GM19438 (cell line): ENCODE data around the gene RPS27A.
A peak's percentile ranks its signal among the peaks of the same experiment; 100 is the strongest.
"Not testable (repeated sequence)": the region's sequence is repeated elsewhere in the genome, so short reads cannot be mapped to it uniquely, and the experiment has no call there.

ENCODE experiments used
- ATAC-seq: cut with Tn5 transposase; IDR thresholded peaks from one replicate; pipeline ENCODE4 v1.9.1; 2021; ENCODE audit warnings: low read depth; ENCODE audit not compliant: unreplicated experiment

Gene RPS27A

GRCh38 chr2:55236992-55237543 lies 4.6 kb downstream of the RPS27A start:
- ATAC-seq = no peak

DNA sequence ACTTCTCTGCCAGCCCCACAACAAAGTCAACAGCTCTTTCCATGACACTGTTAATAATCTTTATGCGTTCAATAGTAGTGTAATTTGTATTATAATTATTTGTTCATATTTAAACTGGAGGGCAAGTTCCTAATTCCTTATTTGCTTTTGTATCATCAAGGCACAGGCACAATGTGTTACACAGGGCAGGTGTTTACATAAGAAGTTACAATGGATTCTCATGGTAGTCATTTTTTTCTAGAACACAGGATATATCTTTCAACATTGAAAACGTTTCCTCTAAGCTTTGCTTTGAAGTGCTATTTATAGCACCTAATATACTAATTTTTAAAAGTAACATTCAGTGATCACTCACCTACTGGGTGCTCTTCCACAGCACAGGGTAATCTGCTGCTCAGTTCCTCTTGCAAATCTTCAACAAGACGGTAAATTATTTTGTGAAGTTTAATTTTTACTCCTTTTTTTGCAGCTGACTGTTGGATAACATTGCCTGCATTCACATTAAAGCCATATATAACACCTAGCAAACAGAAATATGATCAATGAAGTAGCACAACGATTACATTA lies 7.3 kb downstream of the RPS27A start:
- no peak for ATAC-seq

GRCh38 chr2:55241582-55241981 lies 9.1 kb downstream of the RPS27A start:
- ATAC-seq = not testable (repeated sequence)

DNA sequence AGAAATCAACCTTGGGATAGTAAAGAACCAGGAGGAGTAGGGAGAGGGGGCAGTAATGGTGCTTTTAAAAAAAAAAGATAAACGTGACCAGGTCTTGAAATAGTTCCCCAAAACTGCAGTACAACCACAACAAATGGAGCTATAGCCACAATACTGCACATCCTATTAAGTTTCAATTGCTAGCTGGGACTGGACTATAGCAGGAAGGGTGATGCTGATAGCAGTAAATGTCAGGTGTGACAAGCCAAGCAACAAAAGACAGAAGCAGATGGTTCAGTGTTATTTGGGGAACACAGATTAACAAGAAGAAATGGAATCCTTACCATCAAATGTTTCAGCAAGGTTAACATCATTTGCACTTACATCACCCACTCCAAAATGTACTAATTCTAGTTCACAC lies 10.1 kb downstream of the RPS27A start:
- no peak for ATAC-seq

DNA sequence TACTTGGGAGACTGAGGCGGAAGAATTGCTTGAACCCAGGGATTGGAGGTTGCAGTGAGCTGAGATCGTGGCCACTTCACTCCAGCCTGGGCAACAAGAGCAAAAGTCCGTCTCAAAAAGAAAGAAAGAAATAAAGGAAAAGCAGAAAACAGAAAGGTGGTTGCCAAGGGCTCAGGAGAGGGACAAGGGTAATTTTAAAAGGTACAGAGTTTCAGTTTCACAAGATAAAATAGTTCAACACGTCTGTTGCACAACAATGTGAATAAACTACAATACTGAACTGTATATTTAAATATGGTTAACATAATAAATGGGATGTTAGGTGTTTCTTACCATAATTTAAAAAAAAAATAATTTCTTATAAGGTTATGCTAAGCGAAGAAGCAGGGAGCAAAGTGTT lies 12.9 kb downstream of the RPS27A start:
- no peak for ATAC-seq

- ATAC-seq = no peak
Observed at GRCh38 chr2:55247025-55247424, 14.5 kb downstream of the RPS27A start.

DNA sequence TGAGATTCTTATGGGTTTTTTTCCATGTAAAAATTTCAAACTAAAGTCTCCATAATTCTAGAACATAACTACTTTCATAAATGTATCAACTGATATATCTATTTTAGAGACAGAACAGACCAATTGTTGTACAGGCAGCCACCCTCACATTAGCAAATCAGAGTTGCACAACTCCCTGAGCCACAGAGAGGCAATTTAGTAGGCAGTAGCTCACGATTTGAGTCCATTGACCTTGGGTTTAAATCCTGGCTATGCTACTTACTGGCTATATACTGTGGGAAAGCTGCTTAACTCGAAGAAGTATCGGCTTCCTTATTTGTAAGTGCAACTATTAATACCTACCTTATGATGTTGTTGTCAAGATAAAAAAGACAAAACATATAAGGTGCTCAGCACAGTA lies 20.3 kb downstream of the RPS27A start:
- no peak for ATAC-seq

DNA sequence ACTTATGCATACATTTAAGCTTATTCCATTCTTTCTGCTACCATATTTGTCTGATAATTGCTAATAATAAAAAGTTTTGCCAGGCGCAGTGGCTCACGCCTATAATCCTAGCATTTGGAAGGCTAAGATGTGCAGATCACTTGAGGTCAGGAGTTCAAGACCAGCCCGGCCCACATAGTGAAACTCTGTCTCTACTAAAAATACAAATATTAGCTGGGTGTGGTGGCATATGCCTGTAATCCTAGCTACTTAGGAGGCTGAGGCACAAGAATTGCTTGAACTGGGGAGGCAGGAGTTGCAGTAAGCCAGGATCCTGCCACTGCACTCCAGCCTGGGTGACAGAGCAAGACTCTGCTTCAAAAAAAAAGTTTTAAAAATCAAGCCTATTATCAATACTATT lies 27.1 kb downstream of the RPS27A start:
- ATAC-seq = not testable (repeated sequence)

GRCh38 chr2:55268288-55268906 lies 35.9 kb downstream of the RPS27A start:
- no peak for ATAC-seq

DNA sequence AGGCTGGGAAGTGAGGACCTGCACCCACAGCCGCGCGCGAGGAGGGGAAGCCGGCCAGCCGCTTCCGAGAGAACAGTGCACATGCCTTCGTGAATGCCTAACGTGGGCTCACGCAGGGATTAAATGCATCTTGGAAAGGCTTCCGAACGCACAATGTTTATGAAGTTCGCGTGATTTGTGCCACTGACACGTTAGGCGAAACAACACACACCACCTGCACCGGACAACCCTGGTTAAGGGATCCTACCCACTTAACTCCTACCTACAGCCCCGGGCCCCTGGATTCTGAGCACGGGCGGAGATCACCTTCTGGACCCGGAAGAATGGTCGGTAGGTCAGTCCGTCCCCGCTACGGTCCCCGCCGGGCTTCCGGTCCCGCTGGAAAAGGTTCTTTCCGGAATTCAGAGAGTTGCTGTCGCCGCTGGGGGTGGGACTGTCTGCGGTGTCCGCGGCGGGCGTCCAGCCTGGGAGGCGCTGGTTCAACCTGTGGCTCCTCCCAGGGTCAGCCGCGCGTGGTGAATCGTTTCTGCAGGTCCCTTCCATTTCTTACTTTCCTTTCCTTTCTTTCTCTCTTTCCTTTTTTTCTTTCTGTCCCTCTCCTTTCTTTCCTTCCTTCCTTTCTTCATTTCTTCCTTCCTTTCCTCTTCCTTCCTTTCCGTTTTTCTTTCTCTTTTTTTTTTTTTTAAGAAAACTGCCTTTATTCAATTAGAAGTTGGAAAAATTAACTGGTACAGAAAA lies 36.6 kb downstream of the RPS27A start, which contains the start of gene MTIF2:
Gene MTIF2 (minus strand): TSS at position 325 of the 738 bp plus-strand sequence. CDS start 5,373 bp downstream, outside the sequence.
- peak; percentile 97 for ATAC-seq

GRCh38 chr2:55269645-55269990 lies 37.1 kb downstream of the RPS27A start:
- no peak for ATAC-seq

DNA sequence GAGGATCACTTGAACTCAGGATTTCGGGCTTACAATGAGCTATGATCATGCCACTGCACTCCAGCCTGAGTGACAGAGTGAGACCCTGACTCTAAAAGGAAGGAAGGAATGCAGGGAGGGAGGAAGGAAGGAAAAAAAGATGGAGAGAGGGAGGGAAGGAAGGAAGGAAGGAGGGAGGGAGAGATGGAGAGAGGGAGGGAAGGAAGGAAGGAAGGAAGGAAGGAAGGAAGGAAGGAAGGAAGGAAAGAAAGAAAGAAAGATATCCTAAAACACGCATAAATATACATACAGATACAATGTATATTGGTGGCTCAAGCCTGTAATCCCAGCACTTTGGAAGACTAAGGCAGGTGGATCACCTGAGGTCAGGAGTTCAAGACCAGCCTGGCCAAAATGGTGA lies 41.9 kb downstream of the RPS27A start:
- ATAC-seq = not testable (repeated sequence)

- ATAC-seq = no peak
Observed at GRCh38 chr2:55277310-55277709, 44.8 kb downstream of the RPS27A start.

GRCh38 chr2:55279214-55279835 lies 46.8 kb downstream of the RPS27A start:
- not testable (repeated sequence) for ATAC-seq

- ATAC-seq = not testable (repeated sequence)
Observed at GRCh38 chr2:55279859-55280424, 47.5 kb downstream of the RPS27A start.

DNA sequence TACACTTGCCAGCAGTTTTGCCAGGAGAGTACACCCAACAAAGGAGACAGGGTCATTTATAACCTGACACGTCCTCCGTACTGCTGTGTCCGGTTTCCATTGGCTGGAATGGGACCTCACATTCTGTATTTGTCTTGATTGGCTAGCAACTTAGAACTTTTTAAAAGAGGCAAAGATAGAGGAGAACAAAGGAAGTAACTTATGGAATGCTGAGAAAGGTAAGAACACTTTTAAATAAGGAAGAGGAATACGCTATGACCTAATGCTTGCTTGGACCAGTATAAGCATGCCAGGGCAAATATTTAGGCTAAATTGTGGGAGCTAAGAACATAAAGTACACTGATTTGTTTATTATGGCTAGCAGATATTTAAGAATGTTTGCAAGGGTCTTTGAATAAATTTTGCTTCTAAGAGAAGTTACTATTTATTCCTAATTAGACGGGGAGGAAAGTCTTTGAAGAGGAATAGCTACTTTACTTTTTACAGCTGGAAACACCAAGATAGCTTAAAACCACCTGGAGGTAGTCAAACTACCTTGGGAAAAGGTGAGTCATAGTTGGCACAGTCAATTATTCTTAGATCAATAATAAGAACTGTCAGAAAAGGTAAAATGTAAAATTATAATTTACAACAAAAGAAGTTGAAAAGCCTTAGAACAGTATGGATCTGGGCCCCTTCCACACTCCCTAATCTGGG lies 48.5 kb downstream of the RPS27A start:
- not testable (repeated sequence) for ATAC-seq

- peak; percentile 99 for ATAC-seq
Observed at GRCh38 chr2:55282110-55282917, 49.8 kb downstream of the RPS27A start.

DNA sequence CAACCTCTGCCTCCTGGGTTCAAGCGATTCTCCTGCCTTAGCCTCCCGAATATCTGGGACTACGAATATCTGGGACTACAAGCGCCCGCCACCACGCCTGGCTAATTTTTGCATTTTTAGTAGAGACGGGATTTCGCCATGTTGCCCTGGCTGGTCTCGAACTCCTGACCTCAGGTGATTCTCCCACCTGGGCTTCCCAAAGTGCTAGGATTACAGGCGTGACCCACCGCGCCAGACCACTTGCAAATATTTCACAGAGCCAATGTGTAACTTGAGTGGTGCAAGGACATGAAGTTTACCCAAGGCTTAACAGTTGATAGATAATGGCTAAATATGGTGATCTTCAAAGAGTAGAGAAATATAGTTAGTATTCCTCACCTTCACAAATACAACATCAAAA lies 50.6 kb downstream of the RPS27A start:
- no peak for ATAC-seq
